Fibroblast of gingiva (primary cell): Measurements from ENCODE around the gene SPATA33.
A peak's percentile ranks its signal among the peaks of the same experiment; 100 is the strongest.
"Not testable (repeated sequence)": the region's sequence is repeated elsewhere in the genome, so short reads cannot be mapped to it uniquely, and the experiment has no call there.

ENCODE experiments used
- DNase-seq: peaks from one replicate; pipeline ENCODE4 v3.0.0-alpha.2; 2011; ENCODE audit warnings: low read depth

SPATA33 gene

GRCh38 chr16:89693931-89694783, 36.5 kb downstream of the SPATA33 start:
- DNase-seq, result no peak

DNA sequence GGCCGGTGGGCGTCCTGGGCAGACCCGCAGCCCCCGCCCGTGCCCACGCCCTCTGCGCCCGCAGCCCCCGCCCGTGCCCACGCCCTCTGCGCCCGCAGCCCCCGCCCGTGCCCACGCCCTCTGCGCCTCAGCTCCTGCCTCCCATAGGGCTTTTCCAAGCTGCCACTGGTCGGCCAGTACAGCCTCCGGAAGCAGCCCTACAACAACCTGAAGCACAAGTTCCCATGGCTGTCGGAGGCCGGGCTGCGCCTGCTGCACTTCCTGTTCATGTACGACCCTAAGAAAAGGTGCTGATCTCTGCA, 37.1 kb downstream of the SPATA33 start:
- not testable (repeated sequence) for DNase-seq

GRCh38 chr16:89695086-89695874, 37.6 kb downstream of the SPATA33 start:
- no peak for DNase-seq

DNA sequence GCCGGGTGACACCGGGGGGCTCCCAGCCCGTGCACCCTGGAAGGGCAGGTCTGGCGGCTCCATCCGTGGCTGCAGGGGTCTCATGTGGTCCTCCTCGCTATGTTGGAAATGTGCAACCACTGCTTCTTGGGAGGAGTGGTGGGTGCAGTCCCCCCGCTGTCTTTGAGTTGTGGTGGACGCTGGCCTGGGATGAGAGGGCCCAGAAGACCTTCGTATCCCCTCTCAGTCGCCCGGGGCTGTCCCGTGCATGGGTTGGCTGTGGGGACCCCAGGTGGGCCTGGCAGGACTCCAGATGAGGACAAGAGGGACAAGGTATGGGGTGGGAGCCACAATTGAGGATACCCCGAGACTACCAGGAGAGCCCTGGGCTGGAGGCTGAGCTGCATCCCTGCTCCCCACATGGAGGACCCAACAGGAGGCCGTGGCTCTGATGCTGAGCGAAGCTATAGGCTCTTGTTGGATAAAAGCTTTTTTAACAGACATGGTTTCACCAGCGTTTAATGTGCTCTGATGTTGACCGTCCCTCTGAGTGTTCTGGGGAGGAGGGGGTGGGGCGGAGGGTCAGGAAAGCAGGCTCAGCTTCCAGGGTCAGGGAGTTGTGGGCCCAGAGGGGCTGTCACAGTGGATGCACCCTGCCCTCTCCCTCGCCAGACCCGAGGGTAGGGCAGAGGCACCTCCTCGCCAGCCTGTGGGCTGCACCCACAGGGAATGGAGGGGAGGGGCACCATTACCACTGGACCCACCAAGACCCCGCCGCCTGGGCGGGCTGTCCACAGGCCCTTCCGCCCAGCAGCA, 38.4 kb downstream of the SPATA33 start:
- DNase-seq, result no peak

DNA sequence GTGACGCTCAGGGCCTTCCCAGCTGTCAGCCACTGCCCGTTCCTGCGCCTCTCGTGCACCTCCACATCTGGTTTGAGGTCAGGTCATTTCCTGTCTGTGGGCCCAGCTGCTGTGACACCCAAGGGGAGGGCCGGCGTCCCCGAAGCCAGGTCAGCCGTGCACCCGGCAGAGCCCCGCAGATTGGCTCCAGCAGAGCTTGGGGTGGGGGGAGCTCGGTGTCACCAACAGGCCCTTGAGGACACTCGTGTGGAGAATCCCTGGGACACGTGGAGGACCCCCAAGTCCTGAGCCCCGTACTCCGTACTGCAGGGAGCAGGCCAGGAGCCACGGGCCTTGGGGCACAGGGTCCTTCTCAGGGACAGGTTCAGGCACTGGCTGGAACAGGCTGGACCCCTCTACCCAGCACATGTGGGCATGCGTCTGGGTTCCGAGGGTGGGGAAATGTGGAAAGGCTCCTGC, 39.1 kb downstream of the SPATA33 start:
- DNase-seq, result no peak

DNA sequence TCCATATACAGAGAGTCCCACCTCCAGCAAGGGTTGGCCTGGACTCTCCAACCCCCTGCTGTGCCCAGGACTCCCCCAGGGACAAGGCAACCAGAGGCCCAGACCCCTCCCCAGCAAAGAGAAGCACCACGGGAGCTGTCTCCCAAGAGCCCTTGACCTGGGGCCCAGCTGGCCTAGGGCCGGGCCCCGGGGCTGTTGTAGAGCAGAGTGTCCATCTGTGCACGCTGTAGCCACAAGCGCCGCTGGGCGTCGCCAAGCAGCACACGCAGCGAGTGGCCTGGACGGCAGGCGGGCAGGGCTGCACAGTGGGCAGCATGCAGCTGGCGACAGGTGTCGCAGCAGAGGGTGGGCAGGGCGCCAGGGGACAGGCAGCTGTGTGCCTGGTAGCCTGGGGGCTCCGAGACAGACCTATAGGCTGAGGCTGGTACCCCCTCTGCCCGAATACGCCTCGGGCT, 39.6 kb downstream of the SPATA33 start:
- DNase-seq, result no peak

GRCh38 chr16:89697616-89698331, 40.1 kb downstream of the SPATA33 start:
- no peak for DNase-seq

GRCh38 chr16:89698717-89699116, 41.1 kb downstream of the SPATA33 start:
- DNase-seq, result not testable (repeated sequence)

GRCh38 chr16:89699629-89700099, 42.0 kb downstream of the SPATA33 start:
- DNase-seq, result not testable (repeated sequence)

- peak; percentile 94 for DNase-seq
Measured at GRCh38 chr16:89700100-89700648, 42.5 kb downstream of the SPATA33 start.

- DNase-seq, result no peak
Measured at GRCh38 chr16:89700649-89701424, 43.2 kb downstream of the SPATA33 start.

DNA sequence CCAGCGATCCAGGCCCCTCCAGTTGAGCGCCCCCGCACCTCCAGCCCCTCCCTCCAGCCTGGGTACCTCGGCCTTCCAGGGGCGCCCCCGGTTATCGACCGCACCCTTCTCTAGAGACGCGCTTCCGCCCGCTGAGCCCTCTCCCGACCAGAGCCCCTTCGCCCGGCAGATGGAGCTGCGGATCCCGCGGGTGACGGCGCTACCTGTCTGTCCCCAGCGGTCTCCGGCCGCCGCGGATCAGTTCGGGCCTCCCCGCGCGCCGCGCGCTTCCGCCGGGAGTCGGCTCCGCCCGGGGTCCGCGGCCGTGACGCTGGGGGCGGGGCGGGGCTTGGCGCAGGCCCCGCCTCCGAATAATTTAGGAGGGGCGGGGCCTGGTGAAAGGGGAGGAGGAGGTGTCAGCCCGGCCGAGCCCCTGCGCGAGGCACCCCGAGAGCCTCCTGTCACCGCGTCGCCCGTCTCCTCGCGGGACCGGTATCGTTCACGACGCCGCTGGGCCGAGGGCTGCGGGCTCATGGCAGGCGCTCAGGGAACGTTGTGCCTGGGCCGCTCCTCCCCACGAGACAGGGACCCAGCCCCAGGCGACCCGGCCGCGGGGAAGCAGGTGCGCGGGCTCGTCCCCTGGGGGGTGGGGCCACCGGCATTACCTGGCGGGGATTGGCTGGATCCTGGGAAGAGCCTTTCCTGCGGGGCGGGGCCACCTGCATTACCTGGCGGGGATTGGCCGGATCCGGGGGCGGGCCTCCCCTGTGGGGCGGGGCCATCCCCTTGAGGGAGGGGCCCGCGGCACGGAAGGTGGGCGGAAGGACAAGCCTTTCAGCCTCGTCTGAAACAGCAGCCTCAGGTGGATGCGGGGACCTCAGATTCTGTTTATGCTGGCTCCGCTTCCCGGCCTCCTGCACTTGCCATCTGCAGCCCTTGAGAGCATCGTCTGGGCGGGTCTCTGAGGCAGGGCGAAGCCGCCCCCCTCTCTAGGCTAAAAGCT, 44.1 kb downstream of the SPATA33 start, which contains the start of gene SPATA2L:
SPATA2L (minus strand) TSS at position 281 of the 982 bp plus-strand sequence. CDS start 473 bp downstream, outside the sequence.
- DNase-seq, result peak; percentile 59

DNA sequence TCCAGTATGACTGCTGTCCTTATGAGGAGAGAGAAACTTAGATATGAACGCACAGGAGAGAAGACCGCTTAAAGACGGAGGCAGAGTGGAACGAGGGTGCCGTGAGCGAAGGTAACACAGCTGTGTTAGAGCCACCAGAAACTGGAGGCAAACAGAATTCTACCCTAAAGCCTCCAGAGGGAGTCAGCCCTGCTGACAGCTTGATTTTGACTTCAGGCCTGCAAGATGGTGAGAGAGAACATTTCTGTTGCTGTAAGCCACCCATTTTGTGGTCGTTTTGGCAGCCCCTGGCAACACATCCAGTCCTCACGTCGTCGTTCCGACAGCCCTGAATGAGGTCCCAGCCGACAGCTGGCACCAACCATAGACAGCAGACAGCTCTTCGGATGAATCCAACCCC, 46.6 kb downstream of the SPATA33 start:
- DNase-seq, result no peak

- no peak for DNase-seq
Measured at GRCh38 chr16:89705006-89705405, 47.4 kb downstream of the SPATA33 start.

GRCh38 chr16:89706518-89707260, 49.1 kb downstream of the SPATA33 start:
- no peak for DNase-seq

- DNase-seq, result no peak
Measured at GRCh38 chr16:89707695-89708094, 50.1 kb downstream of the SPATA33 start.

DNA sequence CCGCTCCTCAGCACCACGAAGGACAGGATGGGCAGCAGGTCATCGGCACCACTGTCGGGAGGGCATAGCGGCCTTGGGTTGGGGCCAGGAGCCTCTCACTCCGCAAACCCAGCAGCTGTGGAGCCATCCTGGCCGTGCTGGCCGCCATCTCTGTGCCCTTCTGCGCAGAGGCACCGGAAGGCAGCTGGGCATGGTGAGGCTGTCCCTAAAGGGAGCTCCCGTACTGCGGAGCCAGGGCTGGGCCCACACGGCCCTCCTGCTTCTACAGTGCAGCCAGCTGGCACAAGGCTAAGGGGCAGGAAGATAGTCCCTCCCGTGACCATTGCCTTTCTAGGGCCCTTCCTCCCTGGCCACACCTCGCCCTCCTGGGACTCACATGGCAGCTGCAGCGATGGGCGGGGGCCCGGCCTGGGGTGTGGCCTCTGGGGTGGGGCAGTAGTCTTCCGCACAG, 50.9 kb downstream of the SPATA33 start:
- DNase-seq, result no peak

GRCh38 chr16:89709166-89709565, 51.5 kb downstream of the SPATA33 start:
- DNase-seq, result no peak
